Measurements from ENCODE around the gene LITAF. TPM values are rescaled to one million over a fixed set of nuclear protein-coding genes. Genes with fewer than 3 reads are reported as not detected.

The LITAF gene
- total RNA-seq, 1 donor from 2014 or later = 42.5 TPM

GRCh38 chr16:11588321-11589197, 1.8 kb upstream of the LITAF start:
- H3K9ac ChIP-seq = no peak overlapping the region
- H3K4me1 ChIP-seq = peaks cover 26% of the 10 kb centered on the region
- H3K9me3 Mint-ChIP-seq = peaks cover 4% of the 10 kb centered on the region
- H3K27me3 ChIP-seq = no peaks in the 10 kb centered on the region
- no peak overlapping the region for H2AFZ ChIP-seq (replicated peaks)
- H3K4me3 ChIP-seq = no peak overlapping the region
- H3K4me2 ChIP-seq = no peak overlapping the region
- TF ChIP-seq EZH2phosphoT487 (IDR thresholded peaks at IDR 0.05) (no peak), EZH2 (IDR thresholded peaks at IDR 0.05) (no peak), CTCF (IDR thresholded peaks at IDR 0.05) (no peak)
- H3K27me3 Mint-ChIP-seq (ENCODE audit: insufficient read depth, low read depth) = peaks cover 26% of the 10 kb centered on the region
- H3K4me1 Mint-ChIP-seq = peaks cover 22% of the 10 kb centered on the region
- DNase-seq (ENCODE audit: low spot score) = no peak
- H3F3A ChIP-seq (ENCODE audit: low read depth) = peaks cover 39% of the 10 kb centered on the region
- H4K20me1 ChIP-seq (ENCODE audit: low read depth) = no peaks in the 10 kb centered on the region
- H3K36me3 Mint-ChIP-seq = no peaks in the 10 kb centered on the region
- no peaks in the 10 kb centered on the region for H3K9me3 ChIP-seq (ENCODE audit: low read depth)
- H3K27ac ChIP-seq = no peak overlapping the region
- no peaks in the 10 kb centered on the region for H3K36me3 ChIP-seq
- H3K4me3 Mint-ChIP-seq = peak overlapping the region; percentile 90
- no peak overlapping the region for H3K27ac Mint-ChIP-seq
- H3K79me2 ChIP-seq (ENCODE audit: low read depth) = peaks cover 22% of the 10 kb centered on the region

- Histone ChIP-seq H3K4me2 (peak overlapping the region; percentile 98), H3K27ac (no peak overlapping the region), H3K79me2 (ENCODE audit: low read depth) (peaks cover 30% of the 10 kb centered on the region), H3K27me3 (no peaks in the 10 kb centered on the region), H3K9me3 (ENCODE audit: low read depth) (no peaks in the 10 kb centered on the region), H4K20me1 (ENCODE audit: low read depth) (peaks cover 5% of the 10 kb centered on the region), H3K4me1 (peaks cover 32% of the 10 kb centered on the region), H3F3A (ENCODE audit: low read depth) (peaks cover 44% of the 10 kb centered on the region), H3K9ac (no peak overlapping the region), H2AFZ (replicated peaks) (peak overlapping the region; percentile 95), H3K36me3 (no peaks in the 10 kb centered on the region), H3K4me3 (peak overlapping the region; percentile 83)
- no peak for DNase-seq (ENCODE audit: low spot score)
- TF ChIP-seq CTCF (IDR thresholded peaks at IDR 0.05) = no peak
- TF ChIP-seq EZH2phosphoT487 (IDR thresholded peaks at IDR 0.05) = no peak
- Mint-ChIP-seq H3K36me3 (no peaks in the 10 kb centered on the region), H3K9me3 (peaks cover 4% of the 10 kb centered on the region), H3K27ac (no peak overlapping the region), H3K4me1 (peaks cover 28% of the 10 kb centered on the region), H3K27me3 (ENCODE audit: insufficient read depth, low read depth) (peaks cover 26% of the 10 kb centered on the region), H3K4me3 (peak overlapping the region; percentile 90)
These were observed 1.0 kb upstream of the LITAF start for GRCh38 chr16:11587643-11588247.

GRCh38 chr16:11586378-11586855, 302 bp downstream of the LITAF start:
- H3K9me3 Mint-ChIP-seq = peaks cover 4% of the 10 kb centered on the region
- Histone ChIP-seq H3K79me2 (ENCODE audit: low read depth) (peaks cover 43% of the 10 kb centered on the region), H3K4me3 (peak overlapping the region; percentile 83), H2AFZ (replicated peaks) (peak overlapping the region; percentile 95), H3K9me3 (ENCODE audit: low read depth) (no peaks in the 10 kb centered on the region), H3K27ac (no peak overlapping the region), H3K4me2 (peak overlapping the region; percentile 98), H4K20me1 (ENCODE audit: low read depth) (peaks cover 6% of the 10 kb centered on the region), H3K4me1 (peaks cover 45% of the 10 kb centered on the region), H3K9ac (no peak overlapping the region), H3K36me3 (no peaks in the 10 kb centered on the region), H3F3A (ENCODE audit: low read depth) (peaks cover 55% of the 10 kb centered on the region), H3K27me3 (no peaks in the 10 kb centered on the region)
- peaks cover 40% of the 10 kb centered on the region for H3K4me1 Mint-ChIP-seq
- no peak for DNase-seq (ENCODE audit: low spot score)
- peaks cover 26% of the 10 kb centered on the region for H3K27me3 Mint-ChIP-seq (ENCODE audit: insufficient read depth, low read depth)
- TF ChIP-seq EZH2phosphoT487 (IDR thresholded peaks at IDR 0.05) = no peak
- TF ChIP-seq EZH2 (IDR thresholded peaks at IDR 0.05) = no peak
- no peak for TF ChIP-seq CTCF (IDR thresholded peaks at IDR 0.05)
- peak overlapping the region; percentile 87 for H3K4me3 Mint-ChIP-seq
- no peaks in the 10 kb centered on the region for H3K36me3 Mint-ChIP-seq
- H3K27ac Mint-ChIP-seq = no peak overlapping the region

Data from neural progenitor cell (in vitro differentiated cells).